HL-60/S4 treated with phorbol 12-myristate 13-acetate at 8.2 ng/mL for 4 days and 3 days (cell line): ENCODE results near the gene BAIAP2L1.

Source experiments
- in situ Hi-C: fragments of 300-500 bp; cut with MboI; formaldehyde crosslinking; loops from 2 replicates; pipeline ENCODE4 v1.15.0; 2022; ENCODE audit warnings: low sequenced_read_pairs

Gene BAIAP2L1

GRCh38 chr7:98244871-98245270 lies 156.0 kb downstream of the BAIAP2L1 start:
- in situ Hi-C loops = no loop called here

- in situ Hi-C loops = no loop called here
Measured at GRCh38 chr7:98242934-98243333, 158.0 kb downstream of the BAIAP2L1 start.

GRCh38 chr7:98242342-98242741 lies 158.5 kb downstream of the BAIAP2L1 start:
- in situ Hi-C loops = no loop called here

- in situ Hi-C loops = no loop called here
Measured at GRCh38 chr7:98241674-98242241, 159.1 kb downstream of the BAIAP2L1 start.
